ENCODE measurements around the gene PDCD7. TPM values are rescaled to one million over a fixed set of nuclear protein-coding genes. Genes with fewer than 3 reads are reported as not detected.
"Not testable (repeated sequence)": the region's sequence is repeated elsewhere in the genome, so short reads cannot be mapped to it uniquely, and the experiment has no call there.

PDCD7 gene
- total RNA-seq, 1 donor from 2014 or later: 13.6 TPM

DNA sequence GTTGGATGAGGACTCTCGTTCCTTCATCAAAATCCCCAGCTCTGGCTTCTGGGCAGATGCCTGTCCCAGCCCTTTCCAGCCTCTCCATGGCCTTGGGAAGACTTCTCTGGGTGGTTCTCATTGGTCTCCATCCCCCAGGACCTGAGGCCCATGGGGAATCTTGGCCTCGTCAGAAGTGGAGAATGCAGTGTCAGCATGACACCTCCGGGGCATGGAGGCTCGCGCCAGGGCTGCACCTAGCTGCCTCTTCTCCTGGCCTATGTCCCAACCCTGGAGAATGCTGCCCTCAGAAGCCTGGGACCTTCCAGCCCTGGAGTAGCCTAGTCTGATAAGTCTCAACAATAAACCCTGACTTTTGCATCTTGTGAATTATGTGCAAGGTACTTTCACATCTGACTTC, 54.0 kb downstream of the PDCD7 start:
- Mint-ChIP-seq H3K36me3 (ENCODE audit: unreplicated experiment) (no peaks in the 10 kb centered on the region), H3K4me1 (ENCODE audit: low read depth, unreplicated experiment) (peaks cover 27% of the 10 kb centered on the region), H3K9me3 (ENCODE audit: unreplicated experiment) (peaks cover 3% of the 10 kb centered on the region), H3K27me3 (ENCODE audit: unreplicated experiment) (peaks cover 12% of the 10 kb centered on the region), H3K4me3 (ENCODE audit: unreplicated experiment) (no peak overlapping the region), H3K27ac (ENCODE audit: unreplicated experiment) (no peak overlapping the region)
- DNase-seq: no peak
- TF ChIP-seq, protein P1, sequence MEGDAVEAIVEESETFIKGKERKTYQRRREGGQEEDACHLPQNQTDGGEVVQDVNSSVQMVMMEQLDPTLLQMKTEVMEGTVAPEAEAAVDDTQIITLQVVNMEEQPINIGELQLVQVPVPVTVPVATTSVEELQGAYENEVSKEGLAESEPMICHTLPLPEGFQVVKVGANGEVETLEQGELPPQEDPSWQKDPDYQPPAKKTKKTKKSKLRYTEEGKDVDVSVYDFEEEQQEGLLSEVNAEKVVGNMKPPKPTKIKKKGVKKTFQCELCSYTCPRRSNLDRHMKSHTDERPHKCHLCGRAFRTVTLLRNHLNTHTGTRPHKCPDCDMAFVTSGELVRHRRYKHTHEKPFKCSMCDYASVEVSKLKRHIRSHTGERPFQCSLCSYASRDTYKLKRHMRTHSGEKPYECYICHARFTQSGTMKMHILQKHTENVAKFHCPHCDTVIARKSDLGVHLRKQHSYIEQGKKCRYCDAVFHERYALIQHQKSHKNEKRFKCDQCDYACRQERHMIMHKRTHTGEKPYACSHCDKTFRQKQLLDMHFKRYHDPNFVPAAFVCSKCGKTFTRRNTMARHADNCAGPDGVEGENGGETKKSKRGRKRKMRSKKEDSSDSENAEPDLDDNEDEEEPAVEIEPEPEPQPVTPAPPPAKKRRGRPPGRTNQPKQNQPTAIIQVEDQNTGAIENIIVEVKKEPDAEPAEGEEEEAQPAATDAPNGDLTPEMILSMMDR (IDR thresholded peaks at IDR 0.05; ENCODE audit: partially characterized antibody, unreplicated experiment): no peak

DNA sequence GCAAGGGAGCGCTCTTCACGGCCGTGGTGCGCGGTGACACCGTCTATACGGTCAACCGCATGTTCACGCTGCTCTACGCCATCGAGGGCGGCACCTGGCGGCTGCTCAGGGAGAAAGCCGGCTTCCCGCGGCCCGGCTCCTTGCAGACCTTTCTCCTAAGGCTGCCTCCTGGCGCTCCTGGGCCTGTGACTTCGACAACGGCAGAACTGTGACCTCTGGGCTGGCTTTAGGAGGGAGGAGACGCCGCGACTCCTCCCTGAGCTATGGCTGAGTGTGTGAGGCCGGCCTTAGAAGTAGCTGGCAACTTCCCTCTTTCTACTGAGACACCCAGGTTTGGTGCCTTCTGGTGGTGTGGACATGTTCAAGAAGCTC, 55.6 kb downstream of the PDCD7 start:
- Mint-ChIP-seq H3K4me3 (ENCODE audit: unreplicated experiment) (no peak overlapping the region), H3K36me3 (ENCODE audit: unreplicated experiment) (no peaks in the 10 kb centered on the region), H3K27me3 (ENCODE audit: unreplicated experiment) (peaks cover 7% of the 10 kb centered on the region), H3K4me1 (ENCODE audit: low read depth, unreplicated experiment) (peaks cover 16% of the 10 kb centered on the region), H3K9me3 (ENCODE audit: unreplicated experiment) (no peaks in the 10 kb centered on the region), H3K27ac (ENCODE audit: unreplicated experiment) (no peak overlapping the region)
- peak; percentile 73 for DNase-seq
- TF ChIP-seq, protein P1 (IDR thresholded peaks at IDR 0.05; ENCODE audit: partially characterized antibody, unreplicated experiment): peak; percentile 22

DNA sequence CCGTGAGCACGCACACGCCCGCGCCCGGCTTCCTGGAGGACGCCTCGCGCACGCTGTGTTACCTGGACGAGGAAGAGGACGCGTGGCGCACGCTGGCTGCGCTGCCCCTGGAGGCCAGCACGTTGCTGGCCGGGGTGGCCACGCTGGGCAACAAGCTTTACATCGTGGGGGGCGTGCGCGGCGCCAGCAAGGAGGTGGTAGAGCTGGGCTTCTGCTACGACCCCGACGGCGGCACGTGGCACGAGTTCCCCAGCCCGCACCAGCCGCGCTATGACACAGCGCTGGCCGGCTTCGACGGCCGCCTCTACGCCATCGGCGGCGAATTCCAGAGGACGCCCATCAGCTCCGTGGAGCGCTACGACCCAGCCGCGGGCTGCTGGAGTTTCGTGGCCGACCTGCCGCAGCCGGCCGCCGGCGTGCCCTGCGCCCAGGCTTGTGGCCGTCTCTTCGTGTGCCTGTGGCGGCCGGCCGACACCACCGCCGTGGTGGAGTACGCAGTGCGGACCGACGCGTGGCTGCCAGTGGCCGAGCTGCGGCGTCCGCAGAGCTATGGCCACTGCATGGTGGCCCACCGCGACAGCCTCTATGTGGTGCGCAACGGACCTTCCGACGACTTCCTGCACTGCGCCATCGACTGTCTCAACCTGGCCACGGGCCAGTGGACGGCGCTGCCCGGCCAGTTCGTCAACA, 56.2 kb downstream of the PDCD7 start:
- Mint-ChIP-seq H3K27me3 (ENCODE audit: unreplicated experiment) (peaks cover 7% of the 10 kb centered on the region), H3K27ac (ENCODE audit: unreplicated experiment) (no peak overlapping the region), H3K9me3 (ENCODE audit: unreplicated experiment) (no peaks in the 10 kb centered on the region), H3K36me3 (ENCODE audit: unreplicated experiment) (no peaks in the 10 kb centered on the region), H3K4me3 (ENCODE audit: unreplicated experiment) (no peak overlapping the region), H3K4me1 (ENCODE audit: low read depth, unreplicated experiment) (peaks cover 11% of the 10 kb centered on the region)
- DNase-seq: no peak
- TF ChIP-seq, protein P1 (IDR thresholded peaks at IDR 0.05; ENCODE audit: partially characterized antibody, unreplicated experiment): no peak

GRCh38 chr15:65076486-65077290, 56.9 kb downstream of the PDCD7 start, which contains the start of gene KBTBD13:
Gene KBTBD13 (plus strand): TSS chr15:65076746. CDS start chr15:65076816, 70 bp downstream.
- Mint-ChIP-seq H3K27ac (ENCODE audit: unreplicated experiment) (no peak within 1 kb of the TSS), H3K9me3 (ENCODE audit: unreplicated experiment) (no peaks in the 10 kb centered on the region), H3K27me3 (ENCODE audit: unreplicated experiment) (peaks cover 7% of the 10 kb centered on the region), H3K4me1 (ENCODE audit: low read depth, unreplicated experiment) (peaks cover 6% of the 10 kb centered on the region), H3K4me3 (ENCODE audit: unreplicated experiment) (no peak within 1 kb of the TSS), H3K36me3 (ENCODE audit: unreplicated experiment) (no peaks in the 10 kb centered on the region)
- TF ChIP-seq, protein P1 (IDR thresholded peaks at IDR 0.05; ENCODE audit: partially characterized antibody, unreplicated experiment): no peak
- no peak for DNase-seq

DNA sequence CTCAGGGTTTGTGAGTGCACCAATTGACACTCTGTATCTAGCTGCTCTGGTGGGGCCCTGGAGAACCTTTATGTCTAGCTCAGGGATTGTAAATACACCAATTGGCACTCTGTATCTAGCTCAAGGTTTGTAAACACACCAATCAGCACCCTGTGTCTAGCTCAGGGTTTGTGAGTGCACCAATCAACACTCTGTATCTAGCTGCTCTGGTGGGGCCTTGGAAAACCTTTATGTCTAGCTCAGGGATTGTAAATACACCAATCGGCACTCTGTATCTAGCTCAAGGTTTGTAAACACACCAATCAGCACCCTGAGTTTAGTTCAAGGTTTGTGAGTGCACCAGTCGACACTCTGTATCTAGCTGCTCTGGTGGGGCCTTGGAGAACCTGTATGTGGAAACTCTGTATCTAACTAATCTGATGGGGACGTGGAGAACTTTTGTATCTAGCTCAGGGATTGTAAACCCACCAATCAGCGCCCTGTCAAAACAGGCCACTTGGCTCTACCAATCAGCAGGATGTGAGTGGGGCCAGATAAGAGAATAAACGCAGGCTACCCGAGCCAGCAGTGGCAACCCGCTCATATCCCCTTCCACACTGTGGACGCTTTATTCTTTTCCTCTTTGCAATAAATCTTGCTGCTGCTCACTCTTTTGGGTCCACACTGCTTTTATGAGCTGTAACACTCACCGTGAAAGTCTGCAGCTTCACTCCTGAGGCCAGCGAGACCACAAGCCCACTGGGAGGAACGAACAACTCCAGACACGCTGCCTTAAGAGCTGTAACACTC, 57.8 kb downstream of the PDCD7 start:
- H3K4me1 Mint-ChIP-seq (ENCODE audit: low read depth, unreplicated experiment); H3K27me3 Mint-ChIP-seq (ENCODE audit: unreplicated experiment); H3K9me3 Mint-ChIP-seq (ENCODE audit: unreplicated experiment); DNase-seq; H3K27ac Mint-ChIP-seq (ENCODE audit: unreplicated experiment); H3K36me3 Mint-ChIP-seq (ENCODE audit: unreplicated experiment); H3K4me3 Mint-ChIP-seq (ENCODE audit: unreplicated experiment): not testable (repeated sequence)

DNA sequence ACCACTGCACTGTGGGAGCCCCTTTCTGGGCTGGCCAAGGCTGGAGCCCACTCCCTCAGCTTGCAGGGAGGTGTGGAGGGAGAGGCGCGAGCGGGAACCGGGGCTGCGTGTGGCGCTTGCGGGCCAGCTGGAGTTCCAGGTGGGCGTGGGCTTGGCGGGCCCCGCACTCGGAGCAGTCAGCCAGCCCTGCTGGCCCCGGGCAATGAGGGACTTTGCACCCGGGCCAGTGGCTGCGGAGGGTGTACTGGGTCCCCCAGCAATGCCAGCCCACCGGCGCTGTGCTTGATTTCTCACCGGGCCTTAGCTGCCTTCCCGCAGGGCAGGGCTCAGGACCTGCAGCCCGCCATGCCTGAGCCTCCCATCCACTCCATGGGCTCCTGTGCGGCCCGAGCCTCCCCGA, 58.7 kb downstream of the PDCD7 start:
- not testable (repeated sequence) for H3K27me3 Mint-ChIP-seq (ENCODE audit: unreplicated experiment); H3K36me3 Mint-ChIP-seq (ENCODE audit: unreplicated experiment); H3K4me1 Mint-ChIP-seq (ENCODE audit: low read depth, unreplicated experiment); H3K27ac Mint-ChIP-seq (ENCODE audit: unreplicated experiment); DNase-seq; H3K9me3 Mint-ChIP-seq (ENCODE audit: unreplicated experiment); H3K4me3 Mint-ChIP-seq (ENCODE audit: unreplicated experiment)

Data from glutamatergic neuron (in vitro differentiated cells).